ENCODE data around the gene UBE4B.

GRCh38 chr1:10185759-10186158 lies 153.0 kb downstream of the UBE4B start:
- no peak for TF ChIP-seq CREB1 (CRISPR knock-in tag; IDR thresholded peaks at IDR 0.05)
- TF ChIP-seq, protein P1, sequence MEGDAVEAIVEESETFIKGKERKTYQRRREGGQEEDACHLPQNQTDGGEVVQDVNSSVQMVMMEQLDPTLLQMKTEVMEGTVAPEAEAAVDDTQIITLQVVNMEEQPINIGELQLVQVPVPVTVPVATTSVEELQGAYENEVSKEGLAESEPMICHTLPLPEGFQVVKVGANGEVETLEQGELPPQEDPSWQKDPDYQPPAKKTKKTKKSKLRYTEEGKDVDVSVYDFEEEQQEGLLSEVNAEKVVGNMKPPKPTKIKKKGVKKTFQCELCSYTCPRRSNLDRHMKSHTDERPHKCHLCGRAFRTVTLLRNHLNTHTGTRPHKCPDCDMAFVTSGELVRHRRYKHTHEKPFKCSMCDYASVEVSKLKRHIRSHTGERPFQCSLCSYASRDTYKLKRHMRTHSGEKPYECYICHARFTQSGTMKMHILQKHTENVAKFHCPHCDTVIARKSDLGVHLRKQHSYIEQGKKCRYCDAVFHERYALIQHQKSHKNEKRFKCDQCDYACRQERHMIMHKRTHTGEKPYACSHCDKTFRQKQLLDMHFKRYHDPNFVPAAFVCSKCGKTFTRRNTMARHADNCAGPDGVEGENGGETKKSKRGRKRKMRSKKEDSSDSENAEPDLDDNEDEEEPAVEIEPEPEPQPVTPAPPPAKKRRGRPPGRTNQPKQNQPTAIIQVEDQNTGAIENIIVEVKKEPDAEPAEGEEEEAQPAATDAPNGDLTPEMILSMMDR (IDR thresholded peaks at IDR 0.05) = no peak

All from WTC11 (cell line).